ENCODE results near the gene MT1E. TPM values are rescaled to one million over a fixed set of nuclear protein-coding genes. Genes with fewer than 3 reads are reported as not detected.

Gene MT1E
- 147 and 148 TPM in 2 replicates for total RNA-seq (ENCODE audit: low replicate concordance)

GRCh38 chr16:56625140-56625942 lies at the start of gene MT1E:
TSS of gene MT1E (plus strand) at chr16:56625781. CDS start at chr16:56625852, 71 bp downstream.

GRCh38 chr16:56589141-56590039 lies 36.2 kb upstream of the MT1E start, which contains the start of gene MT3:
TSS of gene MT3 (plus strand) at chr16:56589528. CDS start at chr16:56589591, 63 bp downstream.

GRCh38 chr16:56608043-56608875 lies 17.3 kb upstream of the MT1E start, which contains the start of gene MT2A:
TSS of gene MT2A (plus strand) at chr16:56608584. CDS start at chr16:56608656, 72 bp downstream.

GRCh38 chr16:56632156-56632847 lies 6.7 kb downstream of the MT1E start, which contains the start of gene MT1M:
TSS of gene MT1M (plus strand) at chr16:56632659. CDS start at chr16:56632732, 73 bp downstream.

GRCh38 chr16:56637814-56638750 lies 12.5 kb downstream of the MT1E start, which contains the start of gene MT1A:
TSS of gene MT1A (plus strand) at chr16:56638666. CDS start at chr16:56638739, 73 bp downstream.

GRCh38 chr16:56651586-56651985 lies 26.0 kb downstream of the MT1E start, which contains the start of gene MT1B:
TSS of gene MT1B (plus strand) at chr16:56651886. CDS start at chr16:56651954, 68 bp downstream.

GRCh38 chr16:56657555-56658326 lies 32.2 kb downstream of the MT1E start, which contains the start of gene MT1F:
TSS of gene MT1F (plus strand) at chr16:56657959. CDS start at chr16:56658059, 100 bp downstream.

GRCh38 chr16:56667581-56668571 lies 42.3 kb downstream of the MT1E start, which contains the start of gene MT1G:
TSS of gene MT1G (minus strand) at chr16:56668065. CDS start at chr16:56667993, 72 bp downstream.

GRCh38 chr16:56669005-56669839 lies 43.6 kb downstream of the MT1E start, which contains the start of gene MT1H:
TSS of gene MT1H (plus strand) at chr16:56669814. CDS start at chr16:56669885, 71 bp downstream.

Other genes with a start within 250 kb of the MT1E start
- gene AMFR, start 200.2 kb upstream of the MT1E start, total RNA-seq (ENCODE audit: low replicate concordance): 204 and 465 TPM in 2 replicates
- gene NUDT21, start 174.4 kb upstream of the MT1E start, total RNA-seq (ENCODE audit: low replicate concordance): 44.2 and 51.2 TPM in 2 replicates
- 27.1 and 92.2 TPM in 2 replicates for gene OGFOD1, start 174.2 kb upstream of the MT1E start, total RNA-seq (ENCODE audit: low replicate concordance)
- gene BBS2, start 105.8 kb upstream of the MT1E start, total RNA-seq (ENCODE audit: low replicate concordance): 39.0 and 91.0 TPM in 2 replicates
- not detected in 2 replicates for gene MT4, start 60.7 kb upstream of the MT1E start, total RNA-seq (ENCODE audit: low replicate concordance)
- 0.70 TPM in 1 of 2 replicates, not detected in the other for gene MT3, start 36.3 kb upstream of the MT1E start, total RNA-seq (ENCODE audit: low replicate concordance)
- gene MT2A, start 17.2 kb upstream of the MT1E start, total RNA-seq (ENCODE audit: low replicate concordance): 37.4 and 62.2 TPM in 2 replicates
- gene MT1M, start 6.9 kb downstream of the MT1E start, total RNA-seq (ENCODE audit: low replicate concordance): 2.0 and 9.5 TPM in 2 replicates
- gene MT1A, start 12.9 kb downstream of the MT1E start, total RNA-seq (ENCODE audit: low replicate concordance): 1.7 TPM in 1 of 2 replicates, not detected in the other
- not detected in 2 replicates for gene MT1B, start 26.1 kb downstream of the MT1E start, total RNA-seq (ENCODE audit: low replicate concordance)
- gene MT1F, start 32.2 kb downstream of the MT1E start, total RNA-seq (ENCODE audit: low replicate concordance): 1.2 TPM in 1 of 2 replicates, not detected in the other
- gene MT1G, start 42.3 kb downstream of the MT1E start, total RNA-seq (ENCODE audit: low replicate concordance): not detected in 2 replicates
- not detected in 2 replicates for gene MT1H, start 44.0 kb downstream of the MT1E start, total RNA-seq (ENCODE audit: low replicate concordance)
- 19.2 and 55.7 TPM in 2 replicates for gene MT1X, start 56.7 kb downstream of the MT1E start, total RNA-seq (ENCODE audit: low replicate concordance)
- 42.6 and 72.0 TPM in 2 replicates for gene NUP93, start 104.3 kb downstream of the MT1E start, total RNA-seq (ENCODE audit: low replicate concordance)
- under 0.01 TPM in 1 of 2 replicates, not detected in the other for gene SLC12A3, start 239.4 kb downstream of the MT1E start, total RNA-seq (ENCODE audit: low replicate concordance)